Smooth muscle cell (in vitro differentiated cells): ENCODE data around the gene USP22. TPM values are rescaled to one million over a fixed set of nuclear protein-coding genes. Genes with fewer than 3 reads are reported as not detected.

Experiments used
- DNase-seq: peaks from one replicate; lab custom pipeline; 2025; ENCODE audit not compliant: unreplicated experiment; lab: John Stamatoyannopoulos, UW
- H2AFZ ChIP-seq: fragments of 200-600 bp; sonication (generic); 2 replicates; pipeline ENCODE4 v1.6.0; 2016; ENCODE audit warnings: antibody characterized with exemption, low read depth, mild to moderate bottlenecking
- H3F3A ChIP-seq: fragments of 200-600 bp; sonication (generic); 2 replicates; pipeline ENCODE4 v1.6.0; 2017; ENCODE audit warnings: antibody characterized with exemption, low read depth
- H3K27ac ChIP-seq: fragments of 200-600 bp; sonication (generic); 2 replicates; pipeline ENCODE4 v1.5.1; 2016; ENCODE audit warnings: low read depth, mild to moderate bottlenecking
- H3K27me3 ChIP-seq: fragments of 200-600 bp; sonication (generic); 2 replicates; pipeline ENCODE4 v1.6.1; 2016; ENCODE audit warnings: low read depth, mild to moderate bottlenecking
- H3K36me3 ChIP-seq: fragments of 200-600 bp; sonication (generic); 2 replicates; pipeline ENCODE4 v1.5.1; 2016; ENCODE audit warnings: low read depth
- H3K4me1 ChIP-seq: fragments of 200-600 bp; sonication (generic); 2 replicates; pipeline ENCODE4 v1.5.1; 2016; ENCODE audit warnings: low read depth
- H3K4me2 ChIP-seq: fragments of 200-600 bp; sonication (generic); 2 replicates; pipeline ENCODE4 v1.6.0; 2016; ENCODE audit warnings: mild to moderate bottlenecking
- H3K4me3 ChIP-seq: fragments of 200-600 bp; sonication (generic); 2 replicates; pipeline ENCODE4 v1.5.1; 2016; ENCODE audit warnings: mild to moderate bottlenecking
- H3K79me2 ChIP-seq: fragments of 200-600 bp; sonication (generic); 2 replicates; pipeline ENCODE4 v1.6.0; 2016; ENCODE audit warnings: low read depth, mild to moderate bottlenecking
- H3K9ac ChIP-seq: fragments of 200-600 bp; sonication (generic); 2 replicates; pipeline ENCODE4 v1.6.0; 2016; ENCODE audit warnings: low read depth
- H3K9me3 ChIP-seq: fragments of 200-600 bp; sonication (generic); replicated peaks from 2 replicates; pipeline ENCODE4 v1.5.1; 2016; ENCODE audit warnings: low read depth
- H4K20me1 ChIP-seq: fragments of 200-600 bp; sonication (generic); 2 replicates; pipeline ENCODE4 v1.6.0; 2016; ENCODE audit warnings: low read depth
- CTCF ChIP-seq: fragments of 200-600 bp; sonication (generic); IDR thresholded peaks from 2 replicates; pipeline ENCODE4 v1.5.1; 2017; ENCODE audit warnings: borderline replicate concordance, mild to moderate bottlenecking, antibody characterized with exemption; ENCODE audit not compliant: insufficient read depth, poor library complexity, severe bottlenecking
- WGBS: methylation state at CpG from one replicate; pipeline ENCODE4 v1.1.7; 2016; ENCODE audit warnings: low lambda C conversion rate; 5-methylcytosine and 5-hydroxymethylcytosine counted together
- polyA plus RNA-seq: library from polyadenylated mRNA; unstranded; fragments of >200 nt; fragmentation: Nextera tagmentation; extraction: Ambion mirVana; gene quantifications from 2 replicates; pipeline ENCODE4 v1.2.1, GENCODE V29; 2016
- total RNA-seq: library from RNA; depleted of rRNA; stranded (reverse); fragments of >200 nt; gene quantifications from 2 replicates; pipeline ENCODE4 v1.2.3, GENCODE V29; 2014

USP22 gene
- total and polyA plus RNA-seq, 2 experiments from 2014 or later: 79.3 to 151 TPM

- Histone ChIP-seq H3K9me3 (no peaks in the 10 kb centered on the region), H3F3A (no peaks in the 10 kb centered on the region), H3K9ac (no peak overlapping the region), H3K79me2 (no peaks in the 10 kb centered on the region), H3K4me2 (no peak overlapping the region), H3K36me3 (no peaks in the 10 kb centered on the region), H3K27ac (no peak overlapping the region), H2AFZ (no peak overlapping the region), H4K20me1 (no peaks in the 10 kb centered on the region), H3K27me3 (no peaks in the 10 kb centered on the region), H3K4me3 (no peak overlapping the region), H3K4me1 (peaks cover under 1% of the 10 kb centered on the region)
- WGBS: 89% methylated on average over 1 of the region's 1 CpG
- no peak for TF ChIP-seq CTCF
- no peak for DNase-seq
Measured at GRCh38 chr17:21049457-21049856, 6.6 kb upstream of the USP22 start.

GRCh38 chr17:21046216-21046615, 3.4 kb upstream of the USP22 start:
- H4K20me1 ChIP-seq: peaks cover 10% of the 10 kb centered on the region
- WGBS: 92% methylated on average over 3 of the region's 3 CpGs
- peaks cover 14% of the 10 kb centered on the region for H3K79me2 ChIP-seq

GRCh38 chr17:21044971-21045370, 2.2 kb upstream of the USP22 start:
- WGBS: 97% methylated on average over 10 of the region's 10 CpGs
- TF ChIP-seq CTCF: no peak

More at GRCh38 chr17:21046216-21046615, 3.4 kb upstream of the USP22 start:
- Histone ChIP-seq H3F3A (no peaks in the 10 kb centered on the region), H3K4me2 (no peak overlapping the region), H3K4me1 (peaks cover 8% of the 10 kb centered on the region), H3K36me3 (no peaks in the 10 kb centered on the region), H3K27me3 (no peaks in the 10 kb centered on the region), H3K9me3 (no peaks in the 10 kb centered on the region), H2AFZ (no peak overlapping the region), H3K4me3 (no peak overlapping the region), H3K27ac (no peak overlapping the region), H3K9ac (no peak overlapping the region)
- no peak for DNase-seq
- TF ChIP-seq CTCF: no peak

More at GRCh38 chr17:21044971-21045370, 2.2 kb upstream of the USP22 start:
- Histone ChIP-seq H3K79me2 (peaks cover 26% of the 10 kb centered on the region), H4K20me1 (peaks cover 23% of the 10 kb centered on the region), H3K4me3 (no peak overlapping the region), H3K27me3 (no peaks in the 10 kb centered on the region), H3K4me2 (no peak overlapping the region), H3K9me3 (no peaks in the 10 kb centered on the region), H3K27ac (no peak overlapping the region), H2AFZ (no peak overlapping the region), H3K36me3 (no peaks in the 10 kb centered on the region), H3K4me1 (peaks cover 13% of the 10 kb centered on the region), H3F3A (peaks cover 1% of the 10 kb centered on the region), H3K9ac (no peak overlapping the region)
- DNase-seq: no peak
